AG08395 (cell line): ENCODE measurements around the gene RERE.
A peak's percentile ranks its signal among the peaks of the same experiment; 100 is the strongest.

Experiments
- DNase-seq: peaks from one replicate; pipeline ENCODE4 v3.0.0; 2012; ENCODE audit warnings: mixed read lengths, low spot score

RERE gene

GRCh38 chr1:8378981-8379470 is 438.4 kb downstream of the RERE start:
- DNase-seq, result no peak

- no peak for DNase-seq
Observed at GRCh38 chr1:8378178-8378577, 439.3 kb downstream of the RERE start.

GRCh38 chr1:8377271-8377981 is 440.0 kb downstream of the RERE start:
- DNase-seq, result no peak

- no peak for DNase-seq
Observed at GRCh38 chr1:8376358-8376840, 441.0 kb downstream of the RERE start.

- no peak for DNase-seq
Observed at GRCh38 chr1:8374812-8375211, 442.6 kb downstream of the RERE start.

GRCh38 chr1:8374356-8374755 is 443.1 kb downstream of the RERE start:
- no peak for DNase-seq

GRCh38 chr1:8373581-8374241 is 443.7 kb downstream of the RERE start:
- DNase-seq, result peak; percentile 90

- no peak for DNase-seq
Observed at GRCh38 chr1:8373125-8373524, 444.3 kb downstream of the RERE start.

- no peak for DNase-seq
Observed at GRCh38 chr1:8371372-8371991, 446.0 kb downstream of the RERE start.

- no peak for DNase-seq
Observed at GRCh38 chr1:8370905-8371315, 446.5 kb downstream of the RERE start.

GRCh38 chr1:8370046-8370881 is 447.2 kb downstream of the RERE start:
- DNase-seq, result no peak

GRCh38 chr1:8368956-8369639 is 448.3 kb downstream of the RERE start:
- no peak for DNase-seq

- DNase-seq, result no peak
Observed at GRCh38 chr1:8367571-8368194, 449.8 kb downstream of the RERE start.

GRCh38 chr1:8365661-8366362 is 451.6 kb downstream of the RERE start:
- DNase-seq, result no peak

GRCh38 chr1:8364528-8365442 is 452.7 kb downstream of the RERE start:
- no peak for DNase-seq

GRCh38 chr1:8363767-8364301 is 453.6 kb downstream of the RERE start:
- DNase-seq, result no peak

- no peak for DNase-seq
Observed at GRCh38 chr1:8363186-8363766, 454.2 kb downstream of the RERE start.

- no peak for DNase-seq
Observed at GRCh38 chr1:8362701-8363101, 454.7 kb downstream of the RERE start.
